ENCODE results near the gene FRMD1. TPM values are rescaled to one million over a fixed set of nuclear protein-coding genes. Genes with fewer than 3 reads are reported as not detected.

Gene FRMD1
- total and polyA plus RNA-seq, 2 donors (not counting 3 experiments of a cell fraction or from before 2014, with no cell fraction given): not detected

DNA sequence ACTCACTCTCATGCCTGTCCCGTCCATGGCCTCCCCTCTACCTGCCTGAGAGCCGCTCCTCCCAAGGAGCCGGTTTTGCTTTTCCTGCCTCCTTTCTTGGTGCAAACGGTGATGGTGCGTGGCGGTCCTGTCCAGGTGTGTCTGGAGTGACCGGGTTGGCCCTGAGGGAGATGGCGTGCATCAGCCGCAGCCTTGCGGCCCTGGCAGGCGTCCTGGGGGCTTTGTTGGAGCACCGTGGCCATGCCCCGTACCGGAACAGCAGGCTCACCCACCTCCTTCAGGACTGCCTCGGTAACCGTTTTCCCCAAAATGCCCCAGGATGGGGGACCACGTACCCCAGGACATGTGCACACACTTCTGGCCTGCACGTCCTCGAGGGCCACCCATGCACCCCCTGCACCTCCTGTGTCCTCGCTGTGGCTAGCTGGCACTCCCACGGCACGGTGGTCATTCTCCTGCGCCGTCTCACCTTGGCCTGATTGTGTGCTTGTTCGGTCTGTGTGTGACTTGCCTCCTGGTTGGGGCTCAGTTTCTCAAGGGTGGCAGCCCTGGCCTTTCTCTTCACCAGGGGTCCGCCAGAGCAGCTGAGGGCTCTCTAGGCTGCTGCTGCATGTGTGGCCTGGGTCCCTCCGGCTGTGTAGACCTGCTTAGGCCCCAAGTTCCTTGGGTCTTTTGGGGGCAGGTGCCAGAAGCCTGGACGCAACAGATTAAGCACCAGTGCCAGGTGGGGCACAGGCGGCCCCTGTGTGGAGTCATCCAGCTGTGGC lies 36.4 kb downstream of the FRMD1 start:
- dilution Hi-C loops (cut with MboI; ENCODE audit: extremely low pct_ligation_motif_present, low sequenced_read_pairs) (no loop called here), intact Hi-C loops (cut with micrococcal nuclease) (no loop called here)
- CTCF ChIA-PET: no interaction called here

More for the DNA sequence above, 36.4 kb downstream of the FRMD1 start:
- H4K20me1 ChIP-seq (replicated peaks; ENCODE audit: control insufficient read depth, extremely low read depth, insufficient read depth, low read length): no peaks in the 10 kb centered on the region
- H3K27me3 ChIP-seq (ENCODE audit: control insufficient read depth in 2 of 2, insufficient read depth in 2 of 2, low read length in 2 of 2): no peaks in the 10 kb centered on the region
- DNase-seq (ENCODE audit: low read depth, low spot score) (no peak), FAIRE-seq (no peak)
- no peak overlapping the region for H3K9ac ChIP-seq (replicated peaks; ENCODE audit: extremely low read depth, insufficient read depth, low read length)
- H3K4me3 ChIP-seq (replicated peaks in 1 of 3; ENCODE audit: insufficient read depth in 1 of 3, low read depth in 1 of 3, low read length in 3 of 3): no peak overlapping the region
- peaks cover 2% of the 10 kb centered on the region for H3K9me3 ChIP-seq (replicated peaks; ENCODE audit: control insufficient read depth, insufficient read depth, low read length)
- BruUV-seq (replicated peaks): no TSS peak
- H3K27ac ChIP-seq (ENCODE audit: insufficient read depth, low read depth, low read length): no peak overlapping the region
- H3K36me3 ChIP-seq (ENCODE audit: control insufficient read depth in 2 of 2, extremely low read depth in 1 of 2, insufficient read depth in 2 of 2, low read length in 2 of 2): no peaks in the 10 kb centered on the region
- H3K79me2 ChIP-seq (ENCODE audit: control insufficient read depth, insufficient read depth, low read length): no peaks in the 10 kb centered on the region
- no peaks in the 10 kb centered on the region for H3K4me1 ChIP-seq (ENCODE audit: control insufficient read depth, extremely low read depth, insufficient read depth, low read length)
- H3K4me2 ChIP-seq (ENCODE audit: insufficient read depth, low read length): no peak overlapping the region
- POLR2A ChIA-PET: no interaction called here
- no peak for TF ChIP-seq JUN (IDR thresholded peaks at IDR 0.05; ENCODE audit: borderline replicate concordance, insufficient read depth, insufficient read length, low read depth)
- TF ChIP-seq POLR2A (IDR thresholded peaks at IDR 0.05; ENCODE audit: low read depth, low read length): no peak
- TF ChIP-seq, protein P1, sequence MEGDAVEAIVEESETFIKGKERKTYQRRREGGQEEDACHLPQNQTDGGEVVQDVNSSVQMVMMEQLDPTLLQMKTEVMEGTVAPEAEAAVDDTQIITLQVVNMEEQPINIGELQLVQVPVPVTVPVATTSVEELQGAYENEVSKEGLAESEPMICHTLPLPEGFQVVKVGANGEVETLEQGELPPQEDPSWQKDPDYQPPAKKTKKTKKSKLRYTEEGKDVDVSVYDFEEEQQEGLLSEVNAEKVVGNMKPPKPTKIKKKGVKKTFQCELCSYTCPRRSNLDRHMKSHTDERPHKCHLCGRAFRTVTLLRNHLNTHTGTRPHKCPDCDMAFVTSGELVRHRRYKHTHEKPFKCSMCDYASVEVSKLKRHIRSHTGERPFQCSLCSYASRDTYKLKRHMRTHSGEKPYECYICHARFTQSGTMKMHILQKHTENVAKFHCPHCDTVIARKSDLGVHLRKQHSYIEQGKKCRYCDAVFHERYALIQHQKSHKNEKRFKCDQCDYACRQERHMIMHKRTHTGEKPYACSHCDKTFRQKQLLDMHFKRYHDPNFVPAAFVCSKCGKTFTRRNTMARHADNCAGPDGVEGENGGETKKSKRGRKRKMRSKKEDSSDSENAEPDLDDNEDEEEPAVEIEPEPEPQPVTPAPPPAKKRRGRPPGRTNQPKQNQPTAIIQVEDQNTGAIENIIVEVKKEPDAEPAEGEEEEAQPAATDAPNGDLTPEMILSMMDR (IDR thresholded peaks at IDR 0.05; ENCODE audit: extremely low read depth in 1 of 2, insufficient read depth in 1 of 2, low read depth in 1 of 2, low read length in 2 of 2): no peak
- no peak for TF ChIP-seq EZH2 (IDR thresholded peaks at IDR 0.05; ENCODE audit: borderline replicate concordance, low read depth, low read length, severe bottlenecking)
- TF ChIP-seq MYC (IDR thresholded peaks at IDR 0.05; ENCODE audit: low read depth, low read length): no peak
- TF ChIP-seq MAX (IDR thresholded peaks at IDR 0.05; ENCODE audit: insufficient read depth, insufficient read length): no peak
- no peak for TF ChIP-seq GATA2 (IDR thresholded peaks at IDR 0.05; ENCODE audit: insufficient read depth, insufficient read length, low read depth, low read length)
- TF ChIP-seq POLR2AphosphoS5 (IDR thresholded peaks at IDR 0.05; ENCODE audit: insufficient read depth, low read depth, low read length): no peak
- no peak for TF ChIP-seq FOS (IDR thresholded peaks at IDR 0.05; ENCODE audit: borderline replicate concordance, insufficient read depth, low read length)
- no peaks in the 10 kb centered on the region for H3K9me1 ChIP-seq (replicated peaks; ENCODE audit: control insufficient read depth, extremely low read depth, insufficient read depth, low read length)
- no peak overlapping the region for H2AFZ ChIP-seq (ENCODE audit: low read depth, low read length)
